ENCODE results near the gene SULT2B1.

The SULT2B1 gene

DNA sequence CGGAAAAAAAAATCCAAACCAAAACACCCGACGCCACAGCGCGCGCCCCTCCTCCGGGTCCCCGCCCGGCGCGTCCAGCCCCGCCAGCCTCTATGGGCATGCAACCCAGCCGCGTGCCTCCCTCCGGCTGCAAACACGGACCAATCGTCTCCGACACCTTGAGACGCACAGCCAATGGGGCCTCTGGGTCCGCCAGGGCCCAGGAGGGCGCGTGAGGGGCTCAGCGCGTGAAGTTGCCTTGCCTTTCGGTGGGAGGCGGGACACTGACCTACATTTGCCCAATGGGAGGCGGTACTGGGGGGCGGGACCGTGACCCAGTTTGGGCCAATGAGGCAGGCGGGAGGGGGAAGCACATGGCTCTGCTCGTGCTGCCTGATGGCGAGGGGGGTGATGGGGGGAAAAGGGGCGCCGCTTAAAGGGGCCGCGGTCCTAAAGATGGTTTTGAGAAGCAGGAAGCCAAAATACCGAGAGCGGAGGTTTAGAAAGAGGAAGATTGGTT is 85.5 kb downstream of the SULT2B1 start:
- DNase-seq: peak; percentile 97

DNA sequence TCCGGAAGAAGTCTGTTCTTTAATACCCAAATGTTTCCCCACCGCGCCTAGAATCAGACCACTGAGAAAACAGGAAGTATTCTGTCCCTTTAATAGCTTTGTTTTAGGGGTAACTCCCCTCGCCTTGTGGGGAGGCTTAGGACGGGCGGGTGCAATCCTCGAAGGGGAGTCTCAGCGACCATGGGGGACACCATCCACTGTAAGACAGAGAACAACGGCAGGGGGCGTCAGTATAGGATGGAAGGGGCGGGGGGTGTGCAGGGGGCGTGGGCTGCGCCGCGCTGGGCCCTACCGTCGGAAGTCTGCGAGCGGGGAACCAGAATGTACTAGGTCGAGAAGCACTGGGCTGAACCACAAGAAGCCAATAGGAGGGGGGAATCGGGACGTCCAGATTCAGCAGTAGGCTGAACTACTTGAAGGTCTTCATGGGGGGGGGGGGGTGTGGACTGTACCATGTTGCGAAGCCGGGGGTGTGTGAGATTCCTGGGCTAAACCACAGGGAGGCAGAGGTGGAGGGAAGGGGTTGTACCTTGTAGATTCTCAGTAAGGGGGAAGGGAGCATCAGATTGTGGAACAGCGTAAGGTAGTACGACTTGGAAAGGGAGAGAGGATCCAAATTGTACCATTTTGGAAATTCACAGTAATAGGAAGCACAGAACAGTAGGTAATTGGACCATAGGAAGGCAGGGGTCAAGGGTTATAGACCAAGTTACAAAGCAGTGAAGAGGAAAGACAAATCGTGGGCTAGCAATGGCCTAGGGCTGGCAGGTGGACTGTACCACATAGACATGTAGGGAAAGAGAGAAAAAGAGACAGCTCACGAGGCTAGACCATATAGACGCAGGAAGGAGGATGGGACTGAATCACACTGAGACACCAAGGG is 86.2 kb downstream of the SULT2B1 start:
- peak; percentile 91 for DNase-seq

DNA sequence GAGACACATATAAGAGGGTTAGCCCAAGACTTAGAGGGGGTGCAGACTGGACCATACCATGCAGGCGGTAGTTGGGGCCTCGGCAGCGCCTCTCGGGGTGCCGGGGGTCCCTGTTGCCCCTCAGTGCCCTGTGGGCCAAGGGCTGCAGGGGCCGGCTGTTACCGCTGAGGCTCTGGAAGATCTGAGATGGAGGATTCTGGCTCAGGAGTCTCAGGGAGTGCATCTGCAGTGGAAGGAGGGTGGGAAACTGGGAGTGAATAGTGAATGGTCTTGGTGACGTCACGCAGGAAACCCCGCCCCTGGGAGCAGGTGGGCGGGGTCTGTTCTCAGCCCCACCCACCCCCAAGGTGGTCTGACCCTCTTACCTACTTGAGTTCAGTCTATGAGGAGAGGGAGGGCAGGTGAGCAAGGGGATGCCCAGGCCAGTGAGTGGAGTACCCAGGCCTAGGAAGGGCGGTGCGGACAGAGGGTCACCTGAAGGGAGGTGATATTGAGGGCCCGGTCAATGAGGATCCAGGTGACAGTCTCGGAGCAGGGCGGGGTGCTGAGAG is 86.9 kb downstream of the SULT2B1 start:
- DNase-seq: no peak

DNA sequence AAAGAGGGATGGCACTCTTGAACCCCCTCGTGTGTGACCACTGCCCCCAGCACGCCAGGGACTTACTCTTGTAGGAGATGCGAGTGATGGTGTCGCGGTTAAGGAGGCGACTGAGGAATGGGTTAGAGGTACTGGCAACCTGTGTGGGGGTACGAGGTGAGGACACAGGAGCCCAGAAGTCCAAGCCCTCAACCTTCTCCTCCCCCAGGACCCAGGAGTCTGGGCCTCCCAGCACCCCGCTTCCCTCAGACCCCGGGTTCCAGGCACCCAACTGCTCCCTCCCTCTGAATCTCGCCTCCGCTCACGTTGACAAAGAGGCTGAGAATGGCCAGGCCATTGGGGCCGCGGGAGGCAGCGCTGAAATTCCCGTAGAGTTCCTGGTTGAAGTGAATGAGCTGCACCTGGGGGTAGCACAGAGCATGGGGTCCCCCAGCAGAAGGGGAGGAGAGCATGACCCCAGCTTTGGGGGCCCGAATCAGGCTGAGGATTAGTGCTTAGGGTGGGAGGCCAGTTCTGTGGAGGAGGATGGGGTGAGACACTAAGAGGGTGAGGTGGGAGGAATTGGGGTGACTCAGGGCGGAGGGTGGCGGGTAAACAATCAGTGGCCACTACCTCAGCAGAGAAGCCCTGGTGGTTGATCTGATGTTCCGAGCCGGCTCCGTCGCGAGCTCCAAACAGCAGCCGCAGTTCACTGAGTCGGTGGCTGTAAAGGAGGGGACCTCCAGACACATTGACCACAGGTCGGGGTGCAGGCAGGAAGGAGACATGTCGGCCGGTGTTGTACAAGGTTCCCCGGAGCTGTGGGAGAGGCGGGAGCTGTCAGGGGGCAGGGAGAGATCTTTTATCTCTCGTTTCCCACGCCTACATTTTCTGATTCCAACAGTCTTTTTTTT is 87.8 kb downstream of the SULT2B1 start:
- no peak for DNase-seq

DNA sequence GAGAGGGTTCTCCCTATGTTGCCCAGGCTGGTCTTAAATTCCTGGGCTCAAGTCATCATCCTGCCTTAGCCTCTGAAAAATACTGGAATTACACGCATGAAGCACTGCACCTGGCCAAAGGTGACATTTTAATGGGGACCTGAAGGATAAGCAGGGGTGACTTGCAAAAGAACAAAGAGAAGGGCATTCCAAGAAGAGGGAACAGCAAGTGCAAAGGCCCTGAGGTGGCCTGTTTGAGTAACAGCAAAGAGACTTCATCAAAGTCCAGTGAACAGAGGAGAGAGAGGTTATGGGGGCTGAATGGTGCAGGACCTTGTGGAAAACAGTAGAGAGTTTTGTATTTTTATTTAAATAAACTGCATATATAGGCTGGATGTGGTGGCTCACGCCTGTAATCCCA is 89.9 kb downstream of the SULT2B1 start:
- no peak for DNase-seq

DNA sequence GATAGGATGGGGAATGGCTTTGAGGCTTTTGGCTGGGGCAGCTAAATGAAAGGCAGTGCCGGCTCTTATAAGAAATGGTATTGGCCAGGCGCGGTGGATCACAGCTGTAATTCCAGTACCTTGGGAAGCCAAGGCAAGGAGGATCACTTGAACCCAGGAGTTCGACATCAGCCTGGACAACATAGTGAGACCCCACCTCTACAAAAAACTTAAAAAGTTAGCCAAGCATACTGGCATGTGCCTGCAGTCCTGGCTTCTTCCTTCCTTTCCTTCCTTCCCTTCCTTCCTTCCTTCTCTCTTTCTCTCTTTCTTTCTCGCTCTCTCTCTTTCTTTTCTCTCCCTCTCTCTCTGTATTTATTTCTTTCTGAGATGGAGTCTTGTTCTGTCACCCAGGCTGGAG is 90.9 kb downstream of the SULT2B1 start:
- no peak for DNase-seq

DNA sequence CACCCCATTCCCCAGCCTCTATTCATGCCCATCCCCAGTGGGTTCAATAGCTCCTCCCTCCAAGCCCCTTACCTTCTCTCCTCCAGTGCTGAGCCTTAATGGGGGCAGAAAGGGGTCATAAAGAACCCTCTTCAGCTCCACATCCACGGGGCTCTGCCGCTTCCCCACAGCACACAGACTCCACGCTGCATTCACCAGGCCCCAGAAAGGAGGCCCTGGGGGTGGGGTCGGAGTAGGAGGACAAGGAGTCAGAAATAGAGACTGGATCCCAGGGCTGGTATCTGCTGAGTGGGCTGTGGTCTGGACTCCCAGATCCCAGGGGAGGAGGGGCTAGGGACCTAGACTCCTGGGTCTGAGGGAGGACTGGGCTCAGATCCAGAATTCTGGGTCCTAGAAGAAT is 92.4 kb downstream of the SULT2B1 start:
- no peak for DNase-seq

DNA sequence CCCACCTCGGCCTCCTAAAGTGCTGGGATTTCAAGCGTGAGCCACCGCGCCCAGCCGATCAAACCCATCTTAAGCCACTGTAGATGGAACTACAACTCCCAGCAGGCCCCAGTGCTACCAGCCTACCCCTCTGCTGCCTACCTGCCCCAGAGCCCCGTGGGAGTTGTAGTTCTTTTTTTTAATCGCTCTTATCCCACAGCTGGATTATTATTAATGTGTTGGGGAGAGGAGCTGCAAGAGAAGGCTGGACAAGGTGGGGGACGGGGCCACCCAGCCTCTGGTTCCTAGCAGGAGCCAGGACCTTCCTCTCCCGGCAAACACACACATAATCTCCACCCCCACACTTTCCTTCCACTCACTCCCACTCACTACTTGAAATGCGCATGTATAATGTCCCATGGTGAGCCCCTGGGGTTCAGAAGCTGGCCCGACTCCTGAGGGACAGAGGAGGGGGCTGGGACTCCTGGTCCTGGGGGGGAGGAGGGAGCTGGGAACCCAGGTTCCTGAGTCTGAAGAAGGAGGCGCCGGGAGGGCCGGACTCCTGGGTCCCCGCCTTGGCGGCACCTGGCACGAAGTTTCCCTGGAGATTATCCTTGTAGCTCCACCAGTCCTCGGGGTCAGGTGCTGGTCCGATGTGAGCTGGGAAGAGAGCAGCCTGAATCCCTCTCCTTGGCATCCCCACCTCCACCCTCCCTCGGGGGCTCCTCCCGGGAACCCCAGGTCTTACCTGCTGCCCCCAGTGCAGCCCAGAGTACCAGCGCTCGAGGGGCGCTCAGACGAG is 93.1 kb downstream of the SULT2B1 start:
- peak; percentile 79 for DNase-seq

DNA sequence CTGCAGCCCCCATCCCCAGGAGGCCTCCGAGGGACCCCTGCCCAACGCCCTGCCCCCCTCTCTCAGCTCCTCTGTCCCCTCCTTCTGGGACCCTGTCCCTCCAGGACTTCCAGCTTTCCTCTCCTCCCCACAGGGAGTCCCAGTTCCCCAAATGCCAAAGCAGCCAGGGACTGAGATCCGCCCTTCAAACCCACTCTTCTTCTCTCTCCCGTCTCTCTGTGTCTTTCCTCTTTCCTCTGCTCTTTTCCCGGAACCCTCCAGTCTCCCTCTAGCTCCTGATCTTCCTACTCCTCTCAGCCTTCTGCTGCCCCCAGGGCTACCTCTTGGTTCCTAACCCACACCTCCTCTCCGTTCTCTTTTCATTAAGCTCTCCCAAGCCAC is 93.6 kb downstream of the SULT2B1 start:
- DNase-seq: no peak

DNA sequence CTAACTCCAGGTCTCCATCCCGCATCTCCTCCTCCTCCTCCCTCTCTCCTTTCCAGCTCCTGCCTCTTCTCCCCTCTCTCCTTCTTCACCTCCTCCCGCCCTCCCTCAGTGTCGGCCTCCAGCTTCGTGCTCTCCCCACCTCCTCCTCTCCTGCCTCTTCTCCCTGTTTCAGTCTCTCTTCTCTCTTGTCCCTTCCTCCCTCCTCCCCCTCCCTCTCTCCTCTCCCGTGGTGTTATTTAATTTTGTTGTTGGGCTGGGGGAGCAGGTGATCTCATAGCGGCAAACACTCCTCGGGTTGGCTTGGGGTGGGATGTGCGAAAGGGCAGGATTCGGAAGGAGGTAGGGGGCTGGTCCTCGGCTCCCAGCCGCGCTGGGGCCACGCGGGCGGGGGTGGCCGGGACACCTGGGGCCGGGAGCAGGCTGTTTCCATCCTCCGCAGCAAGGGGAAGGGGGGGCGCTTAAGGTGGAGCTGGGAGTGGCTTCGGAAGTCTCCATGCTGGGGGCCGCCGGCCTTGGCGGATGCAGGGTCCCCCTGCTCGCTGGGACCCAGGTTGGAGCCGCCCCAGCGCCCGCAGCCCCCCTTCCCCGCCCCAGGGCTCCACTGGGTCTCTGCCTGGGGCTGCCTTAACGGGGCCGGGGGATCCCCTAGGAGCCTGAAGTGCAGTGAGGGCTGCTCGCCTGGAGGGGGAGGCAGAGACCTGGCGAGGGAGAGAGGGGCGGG is 94.2 kb downstream of the SULT2B1 start, which contains the start of gene CA11:
TSS of gene CA11 (minus strand) at position 187 of the 721 bp plus-strand sequence. CDS start 555 bp downstream, outside the sequence.
- peak; percentile 88 for DNase-seq

DNA sequence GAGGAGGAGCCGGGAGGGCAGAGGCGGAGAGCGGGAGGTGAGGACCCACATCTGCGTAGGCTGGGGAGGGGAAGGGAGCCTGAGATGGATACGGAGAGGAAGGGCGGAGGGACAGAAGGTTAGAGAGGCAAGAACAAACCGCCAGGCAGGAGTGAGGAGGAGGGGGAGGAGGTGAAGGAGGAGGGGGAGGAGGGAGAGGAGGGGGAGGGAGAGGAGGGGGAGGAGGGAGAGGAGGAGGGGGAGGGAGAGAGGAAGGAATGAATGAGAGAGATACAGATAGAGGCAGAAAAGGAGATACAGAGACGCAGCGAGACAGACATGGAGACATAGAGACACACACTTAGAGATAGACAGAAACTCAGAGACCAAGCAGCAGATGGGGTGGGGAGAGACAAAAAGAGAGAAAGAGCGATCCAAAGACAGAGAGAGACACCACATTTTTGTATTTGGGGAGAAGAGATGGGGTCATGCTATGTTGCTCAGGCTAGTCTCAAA is 94.8 kb downstream of the SULT2B1 start:
- DNase-seq: no peak

DNA sequence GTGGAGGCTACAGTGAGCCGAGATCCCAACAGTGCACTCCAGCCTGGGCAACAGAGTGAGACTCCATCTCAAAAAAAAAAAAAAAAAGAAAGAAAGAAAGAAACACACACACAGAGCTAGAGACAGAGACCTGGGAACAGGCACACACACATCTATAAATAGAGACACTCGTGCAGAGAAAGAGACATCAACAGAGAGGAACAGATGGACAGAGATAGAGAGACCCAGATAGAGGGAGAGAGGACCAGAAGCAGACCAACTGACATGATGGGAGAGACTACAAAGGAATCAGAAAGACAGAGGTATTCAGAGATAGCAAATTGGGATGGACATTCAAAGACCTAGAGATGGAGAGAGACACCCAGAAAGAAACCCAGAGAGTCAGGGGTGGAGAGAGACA is 96.2 kb downstream of the SULT2B1 start:
- no peak for DNase-seq
